Activated naive CD4-positive, alpha-beta T cell treated with anti-CD3 and anti-CD28 coated beads, Interleukin-2, amount 50 U/mL, for 24 hours (primary cell): ENCODE measurements around the gene WNK2.

ENCODE experiments used
- H3K27ac Mint-ChIP-seq: one replicate; pipeline ENCODE4 v1.8.0; 2021; ENCODE audit warnings: mild to moderate bottlenecking, mixed read lengths
- H3K27me3 Mint-ChIP-seq: one replicate; pipeline ENCODE4 v1.8.0; 2021; ENCODE audit warnings: mixed read lengths
- H3K36me3 Mint-ChIP-seq: one replicate; pipeline ENCODE4 v1.8.0; 2021; ENCODE audit warnings: mixed read lengths
- H3K4me1 Mint-ChIP-seq: one replicate; pipeline ENCODE4 v1.8.0; 2021; ENCODE audit warnings: mixed read lengths
- H3K4me3 Mint-ChIP-seq: one replicate; pipeline ENCODE4 v1.8.0; 2021; ENCODE audit warnings: mild to moderate bottlenecking, mixed read lengths
- H3K9me3 Mint-ChIP-seq: one replicate; pipeline ENCODE4 v1.8.0; 2021; ENCODE audit warnings: mixed read lengths

The WNK2 gene

GRCh38 chr9:93254061-93254481 is 70.1 kb downstream of the WNK2 start:
- H3K27me3 Mint-ChIP-seq: no peaks in the 10 kb centered on the region
- no peaks in the 10 kb centered on the region for H3K9me3 Mint-ChIP-seq
- no peak overlapping the region for H3K4me3 Mint-ChIP-seq
- no peaks in the 10 kb centered on the region for H3K4me1 Mint-ChIP-seq
- H3K27ac Mint-ChIP-seq: no peak overlapping the region
- no peaks in the 10 kb centered on the region for H3K36me3 Mint-ChIP-seq

GRCh38 chr9:93254806-93255493 is 71.0 kb downstream of the WNK2 start:
- Mint-ChIP-seq H3K27ac (no peak overlapping the region), H3K27me3 (no peaks in the 10 kb centered on the region), H3K9me3 (no peaks in the 10 kb centered on the region), H3K4me1 (no peaks in the 10 kb centered on the region), H3K36me3 (no peaks in the 10 kb centered on the region), H3K4me3 (no peak overlapping the region)

GRCh38 chr9:93255494-93255867 is 71.5 kb downstream of the WNK2 start:
- Mint-ChIP-seq H3K27me3 (no peaks in the 10 kb centered on the region), H3K36me3 (no peaks in the 10 kb centered on the region), H3K9me3 (no peaks in the 10 kb centered on the region), H3K4me1 (no peaks in the 10 kb centered on the region), H3K27ac (no peak overlapping the region), H3K4me3 (no peak overlapping the region)

- no peak overlapping the region for H3K27ac Mint-ChIP-seq
- no peaks in the 10 kb centered on the region for H3K4me1 Mint-ChIP-seq
- H3K4me3 Mint-ChIP-seq: no peak overlapping the region
- H3K36me3 Mint-ChIP-seq: no peaks in the 10 kb centered on the region
- H3K27me3 Mint-ChIP-seq: no peaks in the 10 kb centered on the region
- no peaks in the 10 kb centered on the region for H3K9me3 Mint-ChIP-seq
Observed at GRCh38 chr9:93255994-93256877, 72.3 kb downstream of the WNK2 start.

GRCh38 chr9:93256878-93257807 is 73.2 kb downstream of the WNK2 start:
- Mint-ChIP-seq H3K27me3 (no peaks in the 10 kb centered on the region), H3K9me3 (no peaks in the 10 kb centered on the region), H3K4me1 (peaks cover under 1% of the 10 kb centered on the region), H3K36me3 (no peaks in the 10 kb centered on the region), H3K27ac (no peak overlapping the region), H3K4me3 (no peak overlapping the region)

- Mint-ChIP-seq H3K4me3 (no peak overlapping the region), H3K27me3 (no peaks in the 10 kb centered on the region), H3K27ac (no peak overlapping the region), H3K9me3 (no peaks in the 10 kb centered on the region), H3K36me3 (no peaks in the 10 kb centered on the region), H3K4me1 (peaks cover 3% of the 10 kb centered on the region)
Observed at GRCh38 chr9:93257808-93258331, 73.9 kb downstream of the WNK2 start.

GRCh38 chr9:93258419-93258817 is 74.5 kb downstream of the WNK2 start:
- H3K9me3 Mint-ChIP-seq: no peaks in the 10 kb centered on the region
- no peak overlapping the region for H3K4me3 Mint-ChIP-seq
- peaks cover 3% of the 10 kb centered on the region for H3K4me1 Mint-ChIP-seq
- H3K27ac Mint-ChIP-seq: no peak overlapping the region
- H3K27me3 Mint-ChIP-seq: no peaks in the 10 kb centered on the region
- no peaks in the 10 kb centered on the region for H3K36me3 Mint-ChIP-seq

- no peaks in the 10 kb centered on the region for H3K27me3 Mint-ChIP-seq
- no peak overlapping the region for H3K27ac Mint-ChIP-seq
- H3K36me3 Mint-ChIP-seq: no peaks in the 10 kb centered on the region
- H3K9me3 Mint-ChIP-seq: no peaks in the 10 kb centered on the region
- no peak overlapping the region for H3K4me3 Mint-ChIP-seq
- peaks cover 3% of the 10 kb centered on the region for H3K4me1 Mint-ChIP-seq
Observed at GRCh38 chr9:93258818-93259489, 75.0 kb downstream of the WNK2 start.

- Mint-ChIP-seq H3K27ac (no peak overlapping the region), H3K27me3 (no peaks in the 10 kb centered on the region), H3K36me3 (no peaks in the 10 kb centered on the region), H3K4me3 (no peak overlapping the region), H3K9me3 (no peaks in the 10 kb centered on the region), H3K4me1 (peaks cover 3% of the 10 kb centered on the region)
Observed at GRCh38 chr9:93259490-93260262, 75.7 kb downstream of the WNK2 start.

- no peaks in the 10 kb centered on the region for H3K36me3 Mint-ChIP-seq
- H3K27me3 Mint-ChIP-seq: no peaks in the 10 kb centered on the region
- H3K27ac Mint-ChIP-seq: no peak overlapping the region
- peaks cover 7% of the 10 kb centered on the region for H3K4me1 Mint-ChIP-seq
- no peak overlapping the region for H3K4me3 Mint-ChIP-seq
- no peaks in the 10 kb centered on the region for H3K9me3 Mint-ChIP-seq
Observed at GRCh38 chr9:93260263-93261066, 76.5 kb downstream of the WNK2 start.

- Mint-ChIP-seq H3K9me3 (no peaks in the 10 kb centered on the region), H3K36me3 (no peaks in the 10 kb centered on the region), H3K4me3 (no peak overlapping the region), H3K27ac (no peak overlapping the region), H3K27me3 (no peaks in the 10 kb centered on the region), H3K4me1 (peaks cover 7% of the 10 kb centered on the region)
Observed at GRCh38 chr9:93261281-93261680, 77.3 kb downstream of the WNK2 start.

- no peak overlapping the region for H3K27ac Mint-ChIP-seq
- no peaks in the 10 kb centered on the region for H3K9me3 Mint-ChIP-seq
- no peaks in the 10 kb centered on the region for H3K27me3 Mint-ChIP-seq
Observed at GRCh38 chr9:93261735-93262523, 78.0 kb downstream of the WNK2 start.

More at GRCh38 chr9:93261735-93262523, 78.0 kb downstream of the WNK2 start:
- no peaks in the 10 kb centered on the region for H3K36me3 Mint-ChIP-seq
- no peak overlapping the region for H3K4me3 Mint-ChIP-seq
- peaks cover 7% of the 10 kb centered on the region for H3K4me1 Mint-ChIP-seq
